A673 (cell line): ENCODE data around the gene STT3B.

Experiments used
- CTCF ChIP-seq: fragments of 300-800, 200-600 bp; sonication (generic); conservative IDR thresholded peaks from 2 replicates; pipeline ENCODE4 v1.5.1; 2017; ENCODE audit warnings: low read depth, mild to moderate bottlenecking, antibody characterized with exemption, low read length, moderate library complexity, mixed read lengths
- EZH2 ChIP-seq: fragments of 200-600 bp; sonication (generic); IDR thresholded peaks from 2 replicates; pipeline ENCODE4 v1.6.1; 2017; ENCODE audit warnings: borderline replicate concordance, low read depth, mild to moderate bottlenecking, mixed read lengths, antibody characterized with exemption, low read length; ENCODE audit not compliant: poor library complexity, severe bottlenecking

- TF ChIP-seq EZH2: no peak
- TF ChIP-seq CTCF: no peak
These were observed 18.9 kb downstream of the STT3B start for GRCh38 chr3:31551646-31552045.
